Breast epithelium (tissue), 4 donors: ENCODE measurements around the gene CCNA1. TPM values are rescaled to one million over a fixed set of nuclear protein-coding genes. Genes with fewer than 3 reads are reported as not detected.

ENCODE experiments used
- DNase-seq, 2 donors: peaks; one replicate each; pipeline ENCODE4 v3.0.0-alpha.2; 2019; ENCODE audit warnings: low spot score in 2 of 2
- H3K27ac ChIP-seq, 2 donors: fragments of 200-600 bp; sonication (generic) in 1 of 2; one replicate each; pipeline ENCODE4 v1.5.1; 2016 to 2019; ENCODE audit warnings: mild to moderate bottlenecking in 1 of 2
- H3K27me3 ChIP-seq, 2 donors: fragments of 200-600 bp; sonication (generic) in 1 of 2; one replicate each; pipeline versions ENCODE4 v1.5.1 to v1.6.0; 2017 to 2019; ENCODE audit warnings: control low read depth in 1 of 2, mild to moderate bottlenecking in 1 of 2
- H3K36me3 ChIP-seq: fragments of 200-600 bp; one replicate; pipeline ENCODE4 v1.5.1; 2019
- H3K4me1 ChIP-seq, 2 donors: fragments of 200-600 bp; sonication (generic); one replicate each; pipeline ENCODE4 v1.5.1; 2016 to 2019; ENCODE audit warnings: control low read depth in 1 of 2
- H3K4me3 ChIP-seq, 3 donors: fragments of 200-600 bp; sonication (generic); 1 replicate in 2 of 3; 2 replicates in 1 of 3; pipeline ENCODE4 v1.5.1; 2016 to 2019; ENCODE audit warnings: mild to moderate bottlenecking in 3 of 3, moderate library complexity in 2 of 3
- H3K9me3 ChIP-seq, 2 donors: fragments of 200-600 bp; sonication (generic) in 1 of 2; one replicate each; pipeline ENCODE4 v1.5.1; 2016 to 2019; ENCODE audit warnings: control low read depth in 1 of 2
- POLR2A ChIP-seq: fragments of 450-650 bp; IDR thresholded peaks from one replicate; pipeline ENCODE4 v1.6.1; 2016; ENCODE audit warnings: antibody characterized with exemption, mild to moderate bottlenecking, moderate library complexity
- POLR2AphosphoS5 ChIP-seq, 3 donors: sonication (generic); formaldehyde crosslinking; IDR thresholded peaks; one replicate each; pipeline ENCODE4 v1.6.1; 2017; ENCODE audit warnings: antibody characterized with exemption in 3 of 3
- intact Hi-C: fragments of 100-400 bp; cut with DNase I; formaldehyde crosslinking; loops from one replicate; pipeline ENCODE4 v1.15.1; 2023; ENCODE audit warnings: low total_unique reads
- total RNA-seq, 3 donors: library from RNA; depleted of rRNA; stranded (reverse); fragments of >200 nt; gene quantifications; one replicate each; pipeline ENCODE4 v1.1.0, GENCODE V29; 2016
- TF ChIP-seq, protein P1 (sequence below), 3 donors: fragments of 450-650 bp; IDR thresholded peaks; one replicate each; pipeline ENCODE4 v1.5.1; 2016 to 2017; ENCODE audit warnings: antibody characterized with exemption in 3 of 3, mild to moderate bottlenecking in 3 of 3, moderate library complexity in 3 of 3

CCNA1 gene
- total RNA-seq, 3 donors from 2014 or later = 0.32 to 2.3 (median 0.98) TPM

- TF ChIP-seq POLR2AphosphoS5 (IDR thresholded peaks at IDR 0.05) = no peak
- TF ChIP-seq, protein P1, sequence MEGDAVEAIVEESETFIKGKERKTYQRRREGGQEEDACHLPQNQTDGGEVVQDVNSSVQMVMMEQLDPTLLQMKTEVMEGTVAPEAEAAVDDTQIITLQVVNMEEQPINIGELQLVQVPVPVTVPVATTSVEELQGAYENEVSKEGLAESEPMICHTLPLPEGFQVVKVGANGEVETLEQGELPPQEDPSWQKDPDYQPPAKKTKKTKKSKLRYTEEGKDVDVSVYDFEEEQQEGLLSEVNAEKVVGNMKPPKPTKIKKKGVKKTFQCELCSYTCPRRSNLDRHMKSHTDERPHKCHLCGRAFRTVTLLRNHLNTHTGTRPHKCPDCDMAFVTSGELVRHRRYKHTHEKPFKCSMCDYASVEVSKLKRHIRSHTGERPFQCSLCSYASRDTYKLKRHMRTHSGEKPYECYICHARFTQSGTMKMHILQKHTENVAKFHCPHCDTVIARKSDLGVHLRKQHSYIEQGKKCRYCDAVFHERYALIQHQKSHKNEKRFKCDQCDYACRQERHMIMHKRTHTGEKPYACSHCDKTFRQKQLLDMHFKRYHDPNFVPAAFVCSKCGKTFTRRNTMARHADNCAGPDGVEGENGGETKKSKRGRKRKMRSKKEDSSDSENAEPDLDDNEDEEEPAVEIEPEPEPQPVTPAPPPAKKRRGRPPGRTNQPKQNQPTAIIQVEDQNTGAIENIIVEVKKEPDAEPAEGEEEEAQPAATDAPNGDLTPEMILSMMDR (IDR thresholded peaks at IDR 0.05) = no peak
- TF ChIP-seq POLR2A = no peak
- H3K4me3 ChIP-seq = no peak overlapping the region
- no peaks in the 10 kb centered on the region for H3K36me3 ChIP-seq
- H3K4me1 ChIP-seq = no peaks in the 10 kb centered on the region
- H3K27me3 ChIP-seq = no peaks in the 10 kb centered on the region
- no peaks in the 10 kb centered on the region for H3K9me3 ChIP-seq
- no peak overlapping the region for H3K27ac ChIP-seq
- no peak for DNase-seq
- intact Hi-C loops = no loop called here
Measured at GRCh38 chr13:36413161-36413560, 19.1 kb upstream of the CCNA1 start.

GRCh38 chr13:36414461-36414860 lies 17.8 kb upstream of the CCNA1 start:
- TF ChIP-seq POLR2AphosphoS5 (IDR thresholded peaks at IDR 0.05) = no peak
- no peak for TF ChIP-seq POLR2A
- TF ChIP-seq, protein P1 (IDR thresholded peaks at IDR 0.05) = no peak
- no peaks in the 10 kb centered on the region for H3K27me3 ChIP-seq
- H3K9me3 ChIP-seq = no peaks in the 10 kb centered on the region
- H3K4me3 ChIP-seq = no peak overlapping the region
- no peak for DNase-seq
- H3K4me1 ChIP-seq = no peaks in the 10 kb centered on the region
- H3K27ac ChIP-seq = no peak overlapping the region
- no peaks in the 10 kb centered on the region for H3K36me3 ChIP-seq
- intact Hi-C loops = no loop called here

DNA sequence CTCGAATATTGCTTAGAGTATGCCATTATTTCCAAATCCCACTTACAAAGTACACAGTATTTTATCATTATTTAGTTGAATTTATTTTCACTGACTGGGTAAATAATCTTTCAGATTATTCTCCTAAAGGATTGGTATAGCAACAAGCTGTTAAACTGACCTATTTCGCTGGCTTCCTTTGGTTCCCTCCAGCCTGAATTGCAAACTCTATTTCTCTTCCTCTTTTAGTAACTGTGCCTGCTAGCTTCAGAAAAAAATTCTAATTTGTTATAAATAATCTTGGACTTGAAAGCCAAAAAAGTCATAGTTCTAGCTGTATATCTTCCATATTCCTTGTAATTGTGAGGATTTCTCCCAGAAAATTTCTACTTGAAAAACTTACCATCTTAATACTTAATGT lies 15.0 kb upstream of the CCNA1 start:
- no peak overlapping the region for H3K27ac ChIP-seq
- H3K27me3 ChIP-seq = no peaks in the 10 kb centered on the region
- no peaks in the 10 kb centered on the region for H3K36me3 ChIP-seq
- H3K9me3 ChIP-seq = no peaks in the 10 kb centered on the region
- no peak for DNase-seq
- no peak overlapping the region for H3K4me3 ChIP-seq
- intact Hi-C loops = no loop called here
- no peaks in the 10 kb centered on the region for H3K4me1 ChIP-seq
- TF ChIP-seq, protein P1 (IDR thresholded peaks at IDR 0.05) = no peak
- TF ChIP-seq POLR2A = no peak
- no peak for TF ChIP-seq POLR2AphosphoS5 (IDR thresholded peaks at IDR 0.05)

GRCh38 chr13:36418022-36418805 lies 14.1 kb upstream of the CCNA1 start:
- TF ChIP-seq, protein P1 (IDR thresholded peaks at IDR 0.05) = no peak
- TF ChIP-seq POLR2A = no peak
- no peak for TF ChIP-seq POLR2AphosphoS5 (IDR thresholded peaks at IDR 0.05)
- H3K27me3 ChIP-seq = no peaks in the 10 kb centered on the region
- no peaks in the 10 kb centered on the region for H3K4me1 ChIP-seq
- no peak overlapping the region for H3K27ac ChIP-seq
- no peak for DNase-seq
- no peak overlapping the region for H3K4me3 ChIP-seq
- no peaks in the 10 kb centered on the region for H3K36me3 ChIP-seq
- intact Hi-C loops = no loop called here
- no peaks in the 10 kb centered on the region for H3K9me3 ChIP-seq

DNA sequence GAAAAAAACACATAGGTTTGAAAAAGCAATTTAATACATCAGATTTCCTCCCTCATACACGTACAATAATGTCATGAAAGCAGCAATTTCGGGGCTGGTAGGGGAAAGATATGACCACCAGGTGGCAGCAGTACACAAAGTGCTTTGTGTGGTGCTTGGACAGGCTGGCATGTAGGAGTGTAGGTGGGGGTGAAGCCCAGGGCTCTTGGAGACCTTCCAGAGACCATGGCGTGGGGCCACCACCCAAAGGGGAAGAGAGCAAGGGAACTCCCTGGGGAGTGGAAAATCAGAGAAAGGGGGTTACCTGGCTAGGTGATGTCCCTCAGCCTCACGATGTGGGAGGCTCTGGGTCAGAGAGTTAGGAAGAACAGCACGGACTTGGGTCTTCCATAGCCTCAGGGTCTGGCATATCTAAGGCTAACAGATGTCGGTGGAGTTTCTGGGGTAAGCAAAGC lies 11.8 kb upstream of the CCNA1 start:
- H3K36me3 ChIP-seq = no peaks in the 10 kb centered on the region
- peak overlapping the region in 1 of 3 donors; percentile 18 for H3K4me3 ChIP-seq
- TF ChIP-seq, protein P1 (IDR thresholded peaks at IDR 0.05) = peak; percentile 52 to 83 (median 80)
- TF ChIP-seq POLR2A = no peak
- TF ChIP-seq POLR2AphosphoS5 (IDR thresholded peaks at IDR 0.05) = no peak
- no peak overlapping the region for H3K27ac ChIP-seq
- no peaks in the 10 kb centered on the region for H3K27me3 ChIP-seq
- intact Hi-C loops = no loop called here
- DNase-seq = peak; percentile 58 to 68
- no peaks in the 10 kb centered on the region for H3K4me1 ChIP-seq
- H3K9me3 ChIP-seq = no peaks in the 10 kb centered on the region
